Vagina (tissue), 2 donors: Measurements from ENCODE around the gene MCL1.

Experiments used
- POLR2A ChIP-seq, 2 donors: fragments of 450-650 bp; IDR thresholded peaks; one replicate each; pipeline ENCODE4 v1.6.1; 2017; ENCODE audit warnings: antibody characterized with exemption in 2 of 2, mild to moderate bottlenecking in 2 of 2, moderate library complexity in 2 of 2
- POLR2AphosphoS5 ChIP-seq, 2 donors: sonication (generic); formaldehyde crosslinking; IDR thresholded peaks; one replicate each; pipeline ENCODE4 v1.9.0; 2017; ENCODE audit warnings: antibody characterized with exemption in 2 of 2, mild to moderate bottlenecking in 2 of 2, low read depth in 1 of 2; ENCODE audit not compliant: insufficient read depth in 1 of 2
- TF ChIP-seq, protein P1 (sequence below), 3 experiments: fragments of 450-650 bp in 2 of 3; fragments of 200-600 bp in 1 of 3; sonication (generic) in 1 of 3; IDR thresholded peaks; one replicate each; pipeline ENCODE4 v1.5.1; 2017 to 2019; ENCODE audit warnings: antibody characterized with exemption in 3 of 3, mild to moderate bottlenecking in 2 of 3, moderate library complexity in 2 of 3

DNA sequence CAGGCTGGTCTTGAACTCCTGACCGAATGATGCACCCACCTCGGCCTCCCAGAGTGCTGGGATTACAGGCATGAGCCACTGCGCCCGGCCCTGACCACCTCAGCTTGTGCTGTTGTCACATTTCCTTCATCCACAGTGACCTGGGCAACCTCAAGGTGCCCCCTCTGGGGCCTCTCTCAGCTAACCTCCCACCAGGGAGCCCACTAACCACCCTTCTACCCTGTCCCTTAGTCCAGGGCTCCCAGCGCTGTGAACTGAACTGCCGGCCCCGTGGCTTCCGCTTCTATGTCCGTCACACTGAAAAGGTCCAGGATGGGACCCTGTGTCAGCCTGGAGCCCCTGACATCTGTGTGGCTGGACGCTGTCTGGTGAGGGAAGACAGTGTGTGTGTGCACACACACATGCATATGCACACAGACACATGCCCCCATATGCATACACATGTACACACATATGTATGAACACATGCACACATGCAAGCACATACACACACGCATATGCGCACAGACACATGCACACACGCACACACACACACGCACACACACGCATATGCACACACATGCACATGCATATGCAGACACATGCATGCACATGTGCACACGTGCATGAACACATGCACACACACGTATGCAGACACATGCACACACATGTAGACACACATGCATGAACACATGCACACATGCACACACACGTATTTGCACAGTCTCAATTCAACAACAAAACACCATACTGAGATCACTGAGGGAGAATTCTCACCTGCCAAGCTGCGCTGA is 24.0 kb downstream of the MCL1 start:
- TF ChIP-seq, protein P1, sequence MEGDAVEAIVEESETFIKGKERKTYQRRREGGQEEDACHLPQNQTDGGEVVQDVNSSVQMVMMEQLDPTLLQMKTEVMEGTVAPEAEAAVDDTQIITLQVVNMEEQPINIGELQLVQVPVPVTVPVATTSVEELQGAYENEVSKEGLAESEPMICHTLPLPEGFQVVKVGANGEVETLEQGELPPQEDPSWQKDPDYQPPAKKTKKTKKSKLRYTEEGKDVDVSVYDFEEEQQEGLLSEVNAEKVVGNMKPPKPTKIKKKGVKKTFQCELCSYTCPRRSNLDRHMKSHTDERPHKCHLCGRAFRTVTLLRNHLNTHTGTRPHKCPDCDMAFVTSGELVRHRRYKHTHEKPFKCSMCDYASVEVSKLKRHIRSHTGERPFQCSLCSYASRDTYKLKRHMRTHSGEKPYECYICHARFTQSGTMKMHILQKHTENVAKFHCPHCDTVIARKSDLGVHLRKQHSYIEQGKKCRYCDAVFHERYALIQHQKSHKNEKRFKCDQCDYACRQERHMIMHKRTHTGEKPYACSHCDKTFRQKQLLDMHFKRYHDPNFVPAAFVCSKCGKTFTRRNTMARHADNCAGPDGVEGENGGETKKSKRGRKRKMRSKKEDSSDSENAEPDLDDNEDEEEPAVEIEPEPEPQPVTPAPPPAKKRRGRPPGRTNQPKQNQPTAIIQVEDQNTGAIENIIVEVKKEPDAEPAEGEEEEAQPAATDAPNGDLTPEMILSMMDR (IDR thresholded peaks at IDR 0.05), result no peak
- TF ChIP-seq POLR2A (IDR thresholded peaks at IDR 0.05), result no peak
- TF ChIP-seq POLR2AphosphoS5 (IDR thresholded peaks at IDR 0.05; ENCODE audit: insufficient read depth in 1 of 2, low read depth in 1 of 2), result no peak
